ENCODE data around the gene TSPAN15.

Gene TSPAN15

GRCh38 chr10:69459893-69460575, 8.8 kb downstream of the TSPAN15 start:
- H3K36me3 ChIP-seq (ENCODE audit: control insufficient read depth, low read length) = no peaks in the 10 kb centered on the region
- H3K27ac ChIP-seq (ENCODE audit: low read depth, low read length) = no peak overlapping the region
- no peaks in the 10 kb centered on the region for H3K9me3 ChIP-seq (ENCODE audit: control insufficient read depth, insufficient read depth, low read length)
- no peaks in the 10 kb centered on the region for H3F3A ChIP-seq (ENCODE audit: control insufficient read depth, insufficient read depth)
- H3K4me3 ChIP-seq (ENCODE audit: low read length) = no peak overlapping the region
- peaks cover 10% of the 10 kb centered on the region for H3K4me1 ChIP-seq (ENCODE audit: control insufficient read depth, low read length)
- no peaks in the 10 kb centered on the region for H4K20me1 ChIP-seq (ENCODE audit: control insufficient read depth, insufficient read depth, low read depth, low read length)
- no peaks in the 10 kb centered on the region for H3K9me2 ChIP-seq (replicated peaks; ENCODE audit: control insufficient read depth, low read length)
- H3K4me2 ChIP-seq (ENCODE audit: low read length) = no peak overlapping the region
- TF ChIP-seq EZH2phosphoT487 (IDR thresholded peaks at IDR 0.05; ENCODE audit: borderline replicate concordance, low read length) (no peak), CTCF (IDR thresholded peaks at IDR 0.05; ENCODE audit: low read depth, low read length, poor library complexity, severe bottlenecking) (no peak)
- no peaks in the 10 kb centered on the region for H3K27me3 ChIP-seq (ENCODE audit: control insufficient read depth, low read length)
- H3K79me2 ChIP-seq (ENCODE audit: control insufficient read depth, low read length) = no peaks in the 10 kb centered on the region

GRCh38 chr10:69460576-69461242, 9.4 kb downstream of the TSPAN15 start:
- H3K27me3 ChIP-seq (ENCODE audit: control insufficient read depth, low read length) = peaks cover 4% of the 10 kb centered on the region; the same call in 1 of the 2 replicates
- no peaks in the 10 kb centered on the region for H3F3A ChIP-seq (ENCODE audit: control insufficient read depth, insufficient read depth)
- no peaks in the 10 kb centered on the region for H3K9me2 ChIP-seq (replicated peaks; ENCODE audit: control insufficient read depth, low read length)
- no peaks in the 10 kb centered on the region for H4K20me1 ChIP-seq (ENCODE audit: control insufficient read depth, insufficient read depth, low read depth, low read length)
- no peak overlapping the region for H3K4me2 ChIP-seq (ENCODE audit: low read length)
- no peak overlapping the region for H3K27ac ChIP-seq (ENCODE audit: low read depth, low read length)
- H3K36me3 ChIP-seq (ENCODE audit: control insufficient read depth, low read length) = no peaks in the 10 kb centered on the region
- H3K4me3 ChIP-seq (ENCODE audit: low read length) = no peak overlapping the region
- TF ChIP-seq EZH2phosphoT487 (IDR thresholded peaks at IDR 0.05; ENCODE audit: borderline replicate concordance, low read length) = no peak
- TF ChIP-seq CTCF (IDR thresholded peaks at IDR 0.05; ENCODE audit: low read depth, low read length, poor library complexity, severe bottlenecking) = no peak
- H3K9me3 ChIP-seq (ENCODE audit: control insufficient read depth, insufficient read depth, low read length) = no peaks in the 10 kb centered on the region
- peaks cover 10% of the 10 kb centered on the region for H3K4me1 ChIP-seq (ENCODE audit: control insufficient read depth, low read length)
- H3K79me2 ChIP-seq (ENCODE audit: control insufficient read depth, low read length) = no peaks in the 10 kb centered on the region

- Histone ChIP-seq H3K4me3 (ENCODE audit: low read length) (peak overlapping the region; percentile 4; the same call in 1 of the 2 replicates), H3K79me2 (ENCODE audit: control insufficient read depth, low read length) (no peaks in the 10 kb centered on the region), H3K9me2 (replicated peaks; ENCODE audit: control insufficient read depth, low read length) (no peaks in the 10 kb centered on the region), H3K36me3 (ENCODE audit: control insufficient read depth, low read length) (no peaks in the 10 kb centered on the region), H3K9me3 (ENCODE audit: control insufficient read depth, insufficient read depth, low read length) (no peaks in the 10 kb centered on the region), H3K27ac (ENCODE audit: low read depth, low read length) (no peak overlapping the region), H3F3A (ENCODE audit: control insufficient read depth, insufficient read depth) (no peaks in the 10 kb centered on the region), H3K4me1 (ENCODE audit: control insufficient read depth, low read length) (peaks cover 10% of the 10 kb centered on the region), H3K4me2 (ENCODE audit: low read length) (peak overlapping the region; percentile 30), H3K27me3 (ENCODE audit: control insufficient read depth, low read length) (peaks cover 4% of the 10 kb centered on the region; the same call in 1 of the 2 replicates), H4K20me1 (ENCODE audit: control insufficient read depth, insufficient read depth, low read depth, low read length) (no peaks in the 10 kb centered on the region)
- TF ChIP-seq CTCF (IDR thresholded peaks at IDR 0.05; ENCODE audit: low read depth, low read length, poor library complexity, severe bottlenecking) (no peak), EZH2phosphoT487 (IDR thresholded peaks at IDR 0.05; ENCODE audit: borderline replicate concordance, low read length) (no peak)
These were observed 10.2 kb downstream of the TSPAN15 start for GRCh38 chr10:69461243-69462025.

Measured in DOHH2 (cell line).